CD4-positive, alpha-beta memory T cell (primary cell): ENCODE data around the gene POTEJ. TPM values are rescaled to one million over a fixed set of nuclear protein-coding genes. Genes with fewer than 3 reads are reported as not detected.
"Not testable (repeated sequence)": the region's sequence is repeated elsewhere in the genome, so short reads cannot be mapped to it uniquely, and the experiment has no call there.

ENCODE experiments used
- CTCF ChIA-PET: fragments of 350-600 bp; sonication (Branson Sonifier 250); formaldehyde crosslinking; loops from one replicate; lab custom pipeline; 2021; ENCODE audit warnings: inconsistent platforms; ENCODE audit not compliant: partially characterized antibody; lab: Charles Lee
- POLR2A ChIA-PET: fragments of 350-600 bp; sonication (Branson Sonifier 250); formaldehyde crosslinking; loops from one replicate; lab custom pipeline; 2021; ENCODE audit not compliant: partially characterized antibody; lab: Charles Lee
- DNase-seq, 5 donors: peaks; one replicate each; pipeline versions ENCODE4 v3.0.0 to v3.0.0-alpha.2; 2020 to 2022; ENCODE audit warnings: mixed read lengths in 1 of 5
- H3K27ac ChIP-seq: one replicate; pipeline ENCODE4 v1.7.0; 2013; ENCODE audit warnings: low read depth, low read length
- H3K27me3 ChIP-seq: 2 replicates; pipeline ENCODE4 v1.7.0; 2013; ENCODE audit warnings: mild to moderate bottlenecking, low read length, moderate library complexity; ENCODE audit not compliant: insufficient read depth
- H3K36me3 ChIP-seq: 2 replicates; pipeline ENCODE4 v1.7.0; 2013; ENCODE audit warnings: mild to moderate bottlenecking, low read length, moderate library complexity; ENCODE audit not compliant: insufficient read depth
- H3K4me1 ChIP-seq: 2 replicates; pipeline ENCODE4 v1.7.0; 2013; ENCODE audit warnings: mild to moderate bottlenecking, low read length, moderate library complexity; ENCODE audit not compliant: insufficient read depth
- H3K4me3 ChIP-seq, 2 donors: one replicate each; pipeline ENCODE4 v1.7.0; 2013; ENCODE audit warnings: low read length in 2 of 2, mild to moderate bottlenecking in 1 of 2
- H3K9me3 ChIP-seq, 2 donors: one replicate each; pipeline ENCODE4 v1.7.0; 2013; ENCODE audit warnings: low read length in 2 of 2, control low read depth in 1 of 2; ENCODE audit not compliant: control insufficient read depth in 1 of 2
- H3K27ac Mint-ChIP-seq, 7 donors: one replicate each; pipeline ENCODE4 v1.8.0; 2020 to 2021; ENCODE audit warnings: mixed read lengths in 7 of 7, mild to moderate bottlenecking in 6 of 7, inconsistent platforms in 3 of 7, moderate library complexity in 3 of 7
- H3K27me3 Mint-ChIP-seq, 2 donors: one replicate each; pipeline ENCODE4 v1.8.0; 2020 to 2021; ENCODE audit warnings: mixed read lengths in 2 of 2
- H3K36me3 Mint-ChIP-seq, 2 donors: one replicate each; pipeline ENCODE4 v1.8.0; 2020 to 2021; ENCODE audit warnings: mixed read lengths in 2 of 2, inconsistent platforms in 1 of 2, mild to moderate bottlenecking in 1 of 2
- H3K4me1 Mint-ChIP-seq, 4 donors: one replicate each; pipeline ENCODE4 v1.8.0; 2020 to 2021; ENCODE audit warnings: mixed read lengths in 4 of 4, mild to moderate bottlenecking in 1 of 4
- H3K4me3 Mint-ChIP-seq, 8 donors: one replicate each; pipeline ENCODE4 v1.8.0; 2020 to 2021; ENCODE audit warnings: mixed read lengths in 8 of 8, mild to moderate bottlenecking in 7 of 8, moderate library complexity in 6 of 8, inconsistent platforms in 3 of 8
- H3K9me3 Mint-ChIP-seq, 8 donors: one replicate each; pipeline ENCODE4 v1.8.0; 2020 to 2021; ENCODE audit warnings: mixed read lengths in 8 of 8, mild to moderate bottlenecking in 5 of 8, inconsistent platforms in 3 of 8, moderate library complexity in 1 of 8
- intact Hi-C: fragments of 100-400 bp; cut with micrococcal nuclease; formaldehyde crosslinking; loops from one replicate; pipeline ENCODE4 v1.15.1; 2023
- polyA plus RNA-seq, 2 donors: library from polyadenylated mRNA; unstranded; fragments of 300-500 nt; fragmentation: Illumina TruSeq; gene quantifications; one replicate each; pipeline ENCODE4 v1.2.3, GENCODE V29; 2021
- total RNA-seq, 2 experiments: library from RNA; stranded (reverse); gene quantifications; one replicate each; pipeline ENCODE4 v1.2.3, GENCODE V29; 2021

POTEJ gene
- not detected for total RNA-seq
- not detected for polyA plus RNA-seq

GRCh38 chr2:130611140-130611539 is at the start of gene POTEJ:
TSS of gene POTEJ (plus strand) at chr2:130611440. CDS start at chr2:130611533, 93 bp downstream.
- H3K4me1 ChIP-seq, H3K9me3 Mint-ChIP-seq, H3K27ac Mint-ChIP-seq, DNase-seq, intact Hi-C loops, H3K36me3 ChIP-seq, H3K27me3 ChIP-seq, H3K4me1 Mint-ChIP-seq, H3K4me3 Mint-ChIP-seq, H3K4me3 ChIP-seq, H3K9me3 ChIP-seq, H3K27ac ChIP-seq, H3K27me3 Mint-ChIP-seq, POLR2A ChIA-PET, CTCF ChIA-PET, H3K36me3 Mint-ChIP-seq: not testable (repeated sequence)

DNA sequence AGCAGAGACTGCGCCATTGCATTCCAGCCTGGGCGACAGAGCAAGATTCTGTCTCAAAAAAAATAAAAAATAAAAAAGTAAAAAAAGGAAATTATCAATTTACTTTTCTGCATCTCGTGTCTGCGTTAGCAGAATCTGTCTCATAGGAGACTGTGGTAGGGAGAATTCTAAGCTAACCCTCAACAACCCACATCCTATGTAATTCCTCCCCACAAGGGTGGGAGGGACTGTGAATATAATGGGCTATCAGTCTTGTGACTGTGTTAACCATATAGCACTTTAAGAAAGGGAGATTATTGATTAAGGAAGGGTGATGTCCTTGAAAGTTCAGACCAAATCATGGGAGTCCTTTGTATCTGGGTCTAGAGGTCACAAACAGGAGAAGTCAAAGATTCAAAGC is 45.1 kb upstream of the POTEJ start:
- H3K9me3 Mint-ChIP-seq, H3K36me3 Mint-ChIP-seq, H3K36me3 ChIP-seq, H3K4me3 ChIP-seq, intact Hi-C loops, H3K27me3 Mint-ChIP-seq, H3K4me1 ChIP-seq, H3K4me3 Mint-ChIP-seq, H3K27ac Mint-ChIP-seq, POLR2A ChIA-PET, H3K4me1 Mint-ChIP-seq, H3K9me3 ChIP-seq, CTCF ChIA-PET, DNase-seq, H3K27me3 ChIP-seq, H3K27ac ChIP-seq: not testable (repeated sequence)

- H3K27me3 Mint-ChIP-seq, intact Hi-C loops, POLR2A ChIA-PET, CTCF ChIA-PET, H3K4me3 Mint-ChIP-seq, H3K9me3 Mint-ChIP-seq, H3K27ac ChIP-seq, H3K36me3 Mint-ChIP-seq, H3K4me1 ChIP-seq, H3K27ac Mint-ChIP-seq, H3K36me3 ChIP-seq, H3K27me3 ChIP-seq, DNase-seq, H3K4me1 Mint-ChIP-seq, H3K4me3 ChIP-seq, H3K9me3 ChIP-seq: not testable (repeated sequence)
Measured at GRCh38 chr2:130571929-130572328, 39.3 kb upstream of the POTEJ start.

DNA sequence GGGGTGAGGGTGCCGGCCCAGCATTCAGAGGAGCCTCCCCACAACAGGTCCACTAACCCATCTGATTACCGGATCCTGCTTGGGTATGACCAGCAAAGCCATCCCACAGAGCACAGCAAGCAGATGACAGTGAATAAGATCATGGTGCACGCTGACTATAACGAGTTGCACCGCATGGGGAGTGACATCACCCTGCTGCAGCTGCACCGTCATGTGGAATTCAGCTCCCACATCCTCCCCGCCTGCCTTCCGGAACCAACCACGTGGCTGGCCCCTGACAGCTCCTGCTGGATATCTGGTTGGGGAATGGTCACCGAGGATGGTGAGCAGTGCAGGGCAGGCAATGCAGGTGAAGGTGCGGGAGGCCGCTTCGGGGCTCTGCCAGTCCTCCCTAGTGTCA is 37.0 kb upstream of the POTEJ start:
- DNase-seq, H3K4me3 ChIP-seq, CTCF ChIA-PET, H3K27ac ChIP-seq, H3K36me3 ChIP-seq, H3K27me3 ChIP-seq, H3K4me1 ChIP-seq, intact Hi-C loops, H3K4me3 Mint-ChIP-seq, POLR2A ChIA-PET, H3K27ac Mint-ChIP-seq, H3K9me3 Mint-ChIP-seq, H3K9me3 ChIP-seq, H3K27me3 Mint-ChIP-seq, H3K36me3 Mint-ChIP-seq, H3K4me1 Mint-ChIP-seq: not testable (repeated sequence)

GRCh38 chr2:130576209-130576784 is 34.9 kb upstream of the POTEJ start:
- H3K4me3 ChIP-seq, H3K9me3 Mint-ChIP-seq, H3K36me3 ChIP-seq, H3K27ac ChIP-seq, DNase-seq, H3K36me3 Mint-ChIP-seq, H3K9me3 ChIP-seq, H3K4me1 ChIP-seq, H3K4me1 Mint-ChIP-seq, H3K27me3 Mint-ChIP-seq, intact Hi-C loops, H3K4me3 Mint-ChIP-seq, CTCF ChIA-PET, H3K27me3 ChIP-seq, POLR2A ChIA-PET, H3K27ac Mint-ChIP-seq: not testable (repeated sequence)

DNA sequence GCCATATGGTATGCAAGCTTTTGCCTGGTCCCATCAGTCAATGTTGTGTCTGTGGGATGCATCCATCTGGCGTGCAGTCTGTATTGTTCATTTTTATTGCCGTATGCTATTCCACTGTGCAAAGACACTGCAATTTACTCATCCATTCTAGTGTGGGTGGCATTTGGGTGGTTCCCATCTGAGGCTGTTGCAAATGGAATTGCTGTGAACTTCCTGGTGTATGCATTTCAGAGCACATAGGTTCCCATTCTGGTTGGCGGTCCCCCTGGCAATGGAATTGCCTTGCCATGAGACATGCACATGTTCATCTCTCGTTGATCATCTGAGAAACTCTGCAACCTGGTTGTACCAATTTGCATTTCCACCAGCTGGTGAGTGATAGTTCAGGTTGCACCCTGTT is 33.7 kb upstream of the POTEJ start:
- H3K27me3 Mint-ChIP-seq, H3K4me1 Mint-ChIP-seq, DNase-seq, H3K27me3 ChIP-seq, H3K36me3 Mint-ChIP-seq, POLR2A ChIA-PET, H3K4me1 ChIP-seq, H3K4me3 ChIP-seq, H3K27ac Mint-ChIP-seq, H3K9me3 ChIP-seq, CTCF ChIA-PET, H3K9me3 Mint-ChIP-seq, intact Hi-C loops, H3K36me3 ChIP-seq, H3K4me3 Mint-ChIP-seq, H3K27ac ChIP-seq: not testable (repeated sequence)

- H3K4me1 ChIP-seq, H3K4me3 Mint-ChIP-seq, H3K27ac ChIP-seq, H3K36me3 ChIP-seq, H3K9me3 Mint-ChIP-seq, H3K9me3 ChIP-seq, H3K4me1 Mint-ChIP-seq, H3K4me3 ChIP-seq, H3K36me3 Mint-ChIP-seq, POLR2A ChIA-PET, H3K27me3 ChIP-seq, intact Hi-C loops, H3K27ac Mint-ChIP-seq, H3K27me3 Mint-ChIP-seq, DNase-seq, CTCF ChIA-PET: not testable (repeated sequence)
Measured at GRCh38 chr2:130579121-130579520, 32.1 kb upstream of the POTEJ start.

DNA sequence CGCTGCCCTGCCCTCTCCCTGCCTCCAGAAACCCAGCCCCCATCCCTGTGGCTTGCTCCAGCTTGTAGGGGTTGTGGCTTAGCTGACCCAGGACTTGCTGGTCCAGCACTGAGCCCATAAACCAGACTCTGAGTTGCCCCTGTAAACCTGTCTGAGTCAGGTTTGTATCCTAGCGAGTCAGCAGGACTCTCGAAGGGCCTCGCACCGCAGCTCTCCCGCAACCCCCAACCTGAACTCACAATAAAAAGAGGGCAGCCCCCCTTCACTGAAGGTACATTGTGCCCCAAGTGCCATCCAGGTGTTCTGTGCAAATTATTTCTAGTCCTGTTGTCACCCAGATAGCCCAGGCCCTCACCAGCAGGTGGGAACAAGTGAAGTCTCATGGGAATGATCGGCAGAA is 29.7 kb upstream of the POTEJ start:
- H3K27ac ChIP-seq, H3K36me3 ChIP-seq, H3K4me3 ChIP-seq, H3K27me3 ChIP-seq, POLR2A ChIA-PET, H3K4me3 Mint-ChIP-seq, H3K9me3 ChIP-seq, H3K4me1 Mint-ChIP-seq, H3K27ac Mint-ChIP-seq, H3K4me1 ChIP-seq, CTCF ChIA-PET, H3K36me3 Mint-ChIP-seq, H3K27me3 Mint-ChIP-seq, intact Hi-C loops, H3K9me3 Mint-ChIP-seq, DNase-seq: not testable (repeated sequence)
